SH-SY5Y (cell line): Measurements from ENCODE around the gene GGTLC2.

Experiments used
- GATA2 ChIP-seq: IDR thresholded peaks from 2 replicates; pipeline ENCODE4 v1.6.1; 2011; ENCODE audit warnings: mild to moderate bottlenecking, low read depth, low read length
- GATA3 ChIP-seq: IDR thresholded peaks from 2 replicates; pipeline ENCODE4 v1.6.1; 2011; ENCODE audit warnings: low read depth, mild to moderate bottlenecking, low read length, moderate library complexity

- TF ChIP-seq GATA2 = no peak
- TF ChIP-seq GATA3 = no peak
Measured at GRCh38 chr22:22680396-22680795, 36.0 kb downstream of the GGTLC2 start.
